ENCODE data around the gene CUL3. TPM values are rescaled to one million over a fixed set of nuclear protein-coding genes. Genes with fewer than 3 reads are reported as not detected.
A peak's percentile ranks its signal among the peaks of the same experiment; 100 is the strongest.

CUL3 gene
- total RNA-seq, 1 donor from 2014 or later = 45.5 TPM

- DNase-seq (ENCODE audit: low spot score) = no peak
These were observed 4.9 kb downstream of the CUL3 start for GRCh38 chr2:224580248-224580647.

- peak; percentile 23 for DNase-seq (ENCODE audit: low spot score)
These were observed 5.8 kb downstream of the CUL3 start for GRCh38 chr2:224579411-224579810.

- no peak for DNase-seq (ENCODE audit: low spot score)
These were observed 7.6 kb downstream of the CUL3 start for GRCh38 chr2:224577541-224577940.

GRCh38 chr2:224576088-224576715, 9.0 kb downstream of the CUL3 start:
- DNase-seq (ENCODE audit: low spot score) = no peak

- no peak for DNase-seq (ENCODE audit: low spot score)
These were observed 10.6 kb downstream of the CUL3 start for GRCh38 chr2:224574423-224575084.

GRCh38 chr2:224573724-224574123, 11.4 kb downstream of the CUL3 start:
- DNase-seq (ENCODE audit: low spot score) = no peak

GRCh38 chr2:224572338-224572737, 12.8 kb downstream of the CUL3 start:
- DNase-seq (ENCODE audit: low spot score) = no peak

- DNase-seq (ENCODE audit: low spot score) = no peak
These were observed 14.7 kb downstream of the CUL3 start for GRCh38 chr2:224570328-224570993.

- DNase-seq (ENCODE audit: low spot score) = no peak
These were observed 15.5 kb downstream of the CUL3 start for GRCh38 chr2:224569654-224570053.

GRCh38 chr2:224565452-224566035, 19.6 kb downstream of the CUL3 start:
- no peak for DNase-seq (ENCODE audit: low spot score)

GRCh38 chr2:224563537-224563936, 21.6 kb downstream of the CUL3 start:
- no peak for DNase-seq (ENCODE audit: low spot score)

- no peak for DNase-seq (ENCODE audit: low spot score)
These were observed 22.3 kb downstream of the CUL3 start for GRCh38 chr2:224562831-224563230.

- DNase-seq (ENCODE audit: low spot score) = no peak
These were observed 23.7 kb downstream of the CUL3 start for GRCh38 chr2:224561234-224562005.

GRCh38 chr2:224560549-224560948, 24.6 kb downstream of the CUL3 start:
- DNase-seq (ENCODE audit: low spot score) = no peak

- DNase-seq (ENCODE audit: low spot score) = no peak
These were observed 27.6 kb downstream of the CUL3 start for GRCh38 chr2:224557610-224558009.

- DNase-seq (ENCODE audit: low spot score) = no peak
These were observed 28.8 kb downstream of the CUL3 start for GRCh38 chr2:224556381-224556780.

GRCh38 chr2:224555823-224556366, 29.3 kb downstream of the CUL3 start:
- no peak for DNase-seq (ENCODE audit: low spot score)

GRCh38 chr2:224552771-224553170, 32.4 kb downstream of the CUL3 start:
- no peak for DNase-seq (ENCODE audit: low spot score)

GRCh38 chr2:224551693-224552092, 33.5 kb downstream of the CUL3 start:
- no peak for DNase-seq (ENCODE audit: low spot score)

- no peak for DNase-seq (ENCODE audit: low spot score)
These were observed 38.2 kb downstream of the CUL3 start for GRCh38 chr2:224546926-224547325.

- no peak for DNase-seq (ENCODE audit: low spot score)
These were observed 39.1 kb downstream of the CUL3 start for GRCh38 chr2:224545884-224546644.

All from umbilical cord (tissue), 2 donors.